Loucy (cell line): ENCODE data around the gene FGD3.

Source experiments
- CTCF ChIP-seq: fragments of 200-600 bp; sonication (generic); conservative IDR thresholded peaks from 2 replicates; pipeline ENCODE4 v1.5.1; 2014; ENCODE audit warnings: mild to moderate bottlenecking, antibody characterized with exemption, low read length
- EZH2phosphoT487 ChIP-seq: fragments of 200-600 bp; IDR thresholded peaks from 2 replicates; pipeline ENCODE4 v1.6.1; 2018; ENCODE audit warnings: antibody characterized with exemption, mild to moderate bottlenecking, moderate library complexity, borderline replicate concordance

DNA sequence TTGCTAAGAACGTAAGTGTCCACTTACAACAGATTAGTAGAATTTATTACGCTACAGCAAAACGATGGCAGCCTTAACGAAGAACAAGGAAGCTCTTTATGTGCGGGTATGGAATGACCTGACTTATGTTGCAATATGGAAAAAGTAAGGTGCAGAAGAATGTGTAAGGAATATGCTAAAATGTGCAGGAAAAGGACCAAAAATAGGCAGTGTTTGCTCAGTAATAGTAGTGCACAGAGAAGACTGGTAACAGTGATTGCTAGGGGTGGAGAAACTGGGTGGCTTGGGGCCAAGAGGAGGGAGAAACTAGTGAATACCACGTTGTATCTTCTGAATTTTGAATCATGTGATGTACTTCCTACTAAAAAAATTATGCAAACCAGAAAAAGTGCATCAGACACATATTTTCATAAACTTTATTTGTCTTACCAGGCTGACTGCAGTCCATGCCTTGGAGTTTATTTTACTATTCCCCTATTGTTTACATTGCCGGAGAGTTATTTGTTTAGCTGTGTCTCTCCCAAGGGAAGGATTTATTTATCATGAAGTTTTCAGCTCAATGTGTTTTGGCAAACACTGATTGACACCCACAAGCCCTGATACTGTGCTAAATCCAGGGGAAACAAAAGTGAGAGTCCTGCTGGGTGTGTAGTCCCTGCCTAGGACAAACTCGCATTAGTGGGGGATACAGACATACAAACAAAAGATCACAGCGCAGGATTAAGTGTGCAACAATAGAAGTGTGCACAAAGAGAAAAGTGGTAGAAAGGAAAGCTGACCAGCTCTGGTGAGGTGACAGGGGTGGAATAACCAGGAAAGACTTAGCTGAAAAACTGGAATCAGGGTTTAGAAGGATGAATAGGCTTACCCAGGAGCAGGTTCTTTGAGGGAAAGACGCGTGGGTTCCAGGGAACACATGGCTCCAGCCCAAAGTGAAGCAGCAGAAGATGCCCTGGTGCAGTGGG is 35.5 kb upstream of the FGD3 start:
- TF ChIP-seq CTCF (no peak), EZH2phosphoT487 (no peak)
